Astrocyte (in vitro differentiated cells and primary cell): ENCODE data around the gene UGT1A1.

Source experiments
- CTCF ChIP-seq: IDR thresholded peaks from 2 replicates; pipeline ENCODE4 v1.5.1; 2011; ENCODE audit warnings: low read depth, mild to moderate bottlenecking, inconsistent platforms, low read length, moderate library complexity; ENCODE audit not compliant: insufficient read depth
- EZH2 ChIP-seq: IDR thresholded peaks from 2 replicates; pipeline ENCODE4 v1.6.1; 2012; ENCODE audit warnings: mild to moderate bottlenecking, low read length, inconsistent platforms; ENCODE audit not compliant: insufficient read depth

DNA sequence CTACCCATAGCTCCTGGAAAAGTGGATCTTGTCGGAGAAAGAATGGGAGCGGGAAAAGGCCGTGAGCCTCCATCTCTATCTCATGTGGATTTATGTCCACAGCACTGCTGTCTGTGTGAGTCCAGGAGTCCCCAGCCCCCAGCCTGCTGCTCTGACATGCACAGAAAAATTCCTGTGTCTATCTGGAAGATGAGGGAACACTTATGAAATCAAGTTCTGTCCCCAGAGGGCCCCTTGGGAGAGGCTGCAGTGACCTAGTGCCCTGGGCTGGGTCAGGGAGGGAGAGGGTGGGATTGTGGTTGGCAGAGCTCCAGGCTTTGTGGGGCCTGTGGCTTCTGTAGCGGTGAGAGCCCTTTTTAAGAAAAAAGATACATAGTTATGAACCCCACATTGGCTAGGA, 56.7 kb downstream of the UGT1A1 start:
- TF ChIP-seq CTCF: no peak
- TF ChIP-seq EZH2: no peak
